Stimulated activated CD4-positive, alpha-beta T cell treated with anti-CD3 and anti-CD28 coated beads, Interleukin-12 subunit alpha, Interleukin-12 subunit beta, amount 100 ng/mL, for 24 hours (primary cell): ENCODE data around the gene CDH19.
"Not testable (repeated sequence)": the region's sequence is repeated elsewhere in the genome, so short reads cannot be mapped to it uniquely, and the experiment has no call there.

Experiments used
- DNase-seq, 2 experiments: peaks; one replicate each; pipeline ENCODE4 v3.0.0-alpha.2; 2020; ENCODE audit warnings: low read depth in 2 of 2

CDH19 gene

DNA sequence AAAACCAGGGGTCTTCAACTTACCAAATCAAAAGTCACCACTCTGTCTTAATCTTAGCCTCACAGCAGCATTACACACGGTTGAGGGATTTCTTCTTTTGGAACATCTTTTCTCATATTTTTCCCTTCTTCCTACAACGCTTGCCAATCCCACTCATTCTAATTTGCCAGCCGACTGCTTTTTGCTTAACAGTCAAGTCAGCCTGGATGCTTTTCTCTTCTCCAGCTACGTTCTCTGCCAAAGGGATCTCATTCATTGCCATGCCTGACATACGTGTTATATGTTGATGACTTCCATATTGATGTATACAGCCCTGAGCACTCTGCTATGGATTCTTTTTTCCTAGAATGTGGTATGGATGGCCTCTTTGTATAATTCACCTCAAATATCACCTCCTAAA lies 37.3 kb downstream of the CDH19 start:
- DNase-seq, result no peak

DNA sequence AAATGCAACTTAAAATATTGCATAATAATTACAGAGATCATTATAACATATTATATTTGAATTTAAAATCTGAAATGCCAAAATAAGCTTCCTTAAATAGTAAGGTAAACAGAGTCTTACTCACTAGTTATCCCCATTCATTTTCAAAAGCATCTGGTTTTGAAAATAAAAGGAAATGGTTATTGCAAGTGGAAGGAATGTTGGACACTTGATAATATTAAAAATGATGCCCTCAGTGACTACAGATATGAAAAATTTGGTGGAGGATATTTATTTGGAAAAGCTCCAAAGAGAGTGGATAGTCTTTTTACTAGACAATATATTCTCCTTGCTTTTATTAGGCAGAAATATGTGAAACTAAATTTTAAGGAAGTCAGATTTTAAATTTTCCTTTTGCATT lies 39.7 kb downstream of the CDH19 start:
- DNase-seq, result no peak

DNA sequence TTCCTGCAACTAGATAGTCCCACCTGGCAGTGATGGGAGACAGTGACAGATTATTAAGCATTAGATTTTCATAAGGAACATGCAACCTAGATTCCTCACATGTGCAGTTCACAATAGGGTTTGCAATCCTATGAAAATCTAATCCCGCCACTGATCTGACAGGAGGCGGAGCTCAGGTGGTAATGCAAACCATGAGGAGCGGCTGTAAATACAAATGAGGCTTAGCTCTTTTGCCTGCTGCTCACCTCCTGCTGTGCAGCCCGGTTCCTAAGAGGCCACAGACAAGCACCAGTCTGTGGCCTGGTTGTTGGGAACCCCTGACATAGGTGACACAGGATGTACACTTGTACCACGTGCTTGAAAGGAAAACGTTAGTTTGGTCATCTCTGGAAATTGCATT lies 41.6 kb downstream of the CDH19 start:
- no peak for DNase-seq

DNA sequence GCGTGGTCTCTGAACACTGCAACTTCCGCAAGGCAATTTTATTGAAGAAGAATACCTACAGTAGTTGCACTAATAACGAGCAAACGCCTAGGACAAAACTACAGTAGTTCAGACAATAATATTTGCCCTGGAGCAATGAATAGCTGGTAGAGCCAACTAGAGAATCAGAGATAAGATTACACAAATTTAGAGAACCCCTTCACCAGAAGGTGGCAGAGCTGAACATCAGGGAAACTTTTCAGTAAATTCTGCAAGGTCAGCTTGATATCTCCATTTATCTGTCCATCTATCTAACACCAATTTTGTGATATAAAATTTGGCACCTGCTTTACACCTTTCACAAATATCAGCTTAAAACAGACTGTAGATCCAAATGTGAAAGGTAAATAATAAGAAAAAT lies 43.8 kb downstream of the CDH19 start:
- DNase-seq, result no peak

DNA sequence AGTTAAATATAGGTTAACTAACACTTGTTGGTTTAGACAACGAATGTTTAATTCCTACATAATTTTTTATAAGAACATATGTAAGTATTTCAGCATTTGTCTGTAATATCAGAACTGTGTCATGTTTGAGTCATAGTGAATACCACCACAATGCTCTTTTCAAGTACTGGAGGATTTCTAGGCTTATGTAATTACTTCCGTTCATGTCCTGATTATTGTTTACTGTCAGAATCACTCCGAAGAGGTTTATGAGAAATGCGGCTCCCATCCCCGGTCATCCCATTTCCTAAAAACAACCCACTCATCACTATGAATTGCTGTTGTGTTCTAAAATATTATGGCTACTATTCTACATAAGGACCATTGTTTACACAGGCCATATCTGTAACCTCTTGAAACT lies 45.1 kb downstream of the CDH19 start:
- DNase-seq, result no peak

DNA sequence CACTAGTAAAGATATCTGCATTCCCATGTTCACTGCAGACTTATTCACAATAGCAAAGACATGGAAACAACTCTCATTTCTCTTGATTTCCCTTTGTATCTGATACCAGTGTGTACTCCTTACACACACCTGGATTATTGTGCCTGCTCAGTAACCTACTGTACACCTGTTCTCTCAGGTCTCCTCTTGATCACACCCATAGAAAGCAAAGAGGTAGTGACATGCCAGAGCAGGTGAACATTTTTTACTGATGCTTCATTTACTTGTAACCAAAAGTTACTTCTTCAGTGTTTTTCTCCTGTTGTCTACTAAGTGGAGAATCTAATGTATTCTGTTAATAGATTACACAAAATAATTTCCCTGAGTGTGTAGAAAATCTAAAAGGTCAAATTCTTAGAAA lies 46.8 kb downstream of the CDH19 start:
- DNase-seq, result no peak

DNA sequence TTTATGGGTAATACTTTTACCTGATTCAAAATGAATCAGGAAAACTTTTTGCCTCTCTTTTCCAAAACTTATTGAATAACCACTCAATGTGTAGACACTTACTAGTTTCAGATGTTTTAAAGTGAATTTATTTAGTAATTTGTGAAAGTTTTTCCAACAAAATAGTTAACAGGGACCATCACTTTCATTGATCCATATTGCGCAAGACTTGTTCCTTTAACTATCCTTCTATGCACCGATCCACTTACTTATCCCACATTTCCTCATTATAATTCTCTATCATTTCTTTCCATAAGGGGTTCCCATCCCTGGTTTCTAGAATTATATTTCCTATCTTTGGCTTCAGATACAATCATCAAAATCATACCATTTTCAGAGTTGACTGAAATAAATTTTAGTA lies 48.3 kb downstream of the CDH19 start:
- no peak for DNase-seq

DNA sequence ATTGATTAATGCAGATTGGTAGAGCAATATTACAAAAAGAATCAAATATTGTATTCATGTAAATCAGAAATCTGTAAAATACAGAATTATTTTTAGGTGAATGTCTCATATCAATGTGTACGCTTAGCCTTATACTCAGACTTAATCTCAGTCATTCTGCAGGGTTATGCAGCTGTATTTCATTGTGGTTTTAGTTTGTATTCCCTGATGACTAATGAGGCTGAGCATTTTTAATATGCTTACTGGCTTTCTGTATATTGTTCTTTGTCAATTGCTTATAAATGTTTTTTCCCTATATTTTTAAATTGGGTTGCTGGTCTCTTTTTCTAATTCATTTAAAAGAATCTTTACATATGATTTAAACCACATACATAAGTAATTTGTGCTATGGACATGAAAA lies 50.1 kb downstream of the CDH19 start:
- DNase-seq, result no peak

DNA sequence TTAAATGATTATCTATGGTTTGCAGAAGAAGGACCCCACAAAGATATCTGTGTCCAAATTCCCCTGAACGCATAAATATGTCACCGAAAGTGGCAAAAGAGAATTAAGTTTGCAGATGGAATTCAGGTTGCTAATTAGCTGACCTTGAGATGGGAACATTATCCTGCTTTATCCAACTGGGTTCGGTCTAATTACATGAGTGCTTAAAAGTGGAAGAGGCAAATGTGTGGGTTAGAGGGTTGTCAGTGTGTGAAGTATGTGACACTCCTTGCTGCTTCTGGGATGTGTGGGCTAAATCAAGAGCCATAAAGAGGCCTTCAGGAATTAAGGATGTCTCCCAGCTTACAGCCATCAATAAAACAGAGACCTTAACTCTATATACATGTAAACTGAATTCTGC lies 53.5 kb downstream of the CDH19 start:
- DNase-seq, result no peak

DNA sequence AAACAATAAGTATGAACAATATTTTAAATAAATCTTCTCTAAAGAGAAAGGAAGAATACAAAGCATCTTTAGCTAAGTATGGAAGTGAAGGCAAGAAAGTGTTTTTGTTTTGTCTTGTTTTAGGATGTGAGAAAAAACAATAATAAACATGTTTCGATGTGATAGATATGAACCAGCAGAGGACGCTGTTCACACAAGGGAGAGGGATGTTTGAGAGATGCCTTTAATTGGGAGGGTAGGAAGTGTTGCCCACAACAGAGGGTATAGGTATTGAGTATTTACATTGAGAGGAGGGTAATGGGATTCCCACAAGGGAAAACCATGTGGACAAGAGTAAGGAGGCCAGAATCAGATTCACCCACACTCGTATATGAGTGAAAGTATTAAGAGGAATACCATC lies 55.1 kb downstream of the CDH19 start:
- DNase-seq, result no peak

DNA sequence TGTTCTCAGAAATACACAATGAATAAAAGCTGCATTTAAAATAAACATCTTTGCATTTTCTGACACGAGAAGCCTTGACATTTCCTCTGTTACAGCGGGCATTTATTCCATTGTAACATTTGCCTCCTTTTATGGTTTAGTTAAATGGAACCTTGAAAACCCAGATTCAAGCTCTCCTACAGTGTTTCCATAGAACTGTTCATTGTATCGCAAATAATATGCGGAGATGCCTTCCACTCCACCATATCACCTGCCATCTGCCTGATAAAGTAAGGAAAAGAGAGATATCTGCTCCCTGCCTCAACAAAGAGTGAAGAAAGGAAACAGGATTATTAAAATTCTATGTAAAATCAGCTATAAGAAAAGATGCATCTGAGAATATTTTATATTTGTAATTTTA lies 69.8 kb downstream of the CDH19 start:
- no peak for DNase-seq

DNA sequence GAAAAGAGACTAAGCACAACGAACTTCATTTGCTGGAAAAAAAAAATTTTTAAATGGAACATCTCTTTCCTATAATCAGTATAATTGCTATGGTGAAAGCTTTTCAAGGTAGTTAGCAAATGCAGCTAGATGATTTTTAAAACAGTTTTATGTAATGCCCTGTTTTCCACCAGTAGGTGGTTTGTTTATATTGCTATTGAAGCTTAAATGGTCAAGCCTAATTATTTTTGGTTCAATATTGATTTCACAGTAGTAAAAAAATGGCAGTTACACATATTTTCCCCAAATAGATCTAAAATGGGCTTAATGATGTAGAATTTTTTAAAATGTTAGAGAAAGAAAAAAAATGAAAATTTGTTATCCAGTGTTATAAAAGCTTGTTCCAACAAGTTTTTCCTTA lies 70.2 kb downstream of the CDH19 start:
- no peak for DNase-seq

DNA sequence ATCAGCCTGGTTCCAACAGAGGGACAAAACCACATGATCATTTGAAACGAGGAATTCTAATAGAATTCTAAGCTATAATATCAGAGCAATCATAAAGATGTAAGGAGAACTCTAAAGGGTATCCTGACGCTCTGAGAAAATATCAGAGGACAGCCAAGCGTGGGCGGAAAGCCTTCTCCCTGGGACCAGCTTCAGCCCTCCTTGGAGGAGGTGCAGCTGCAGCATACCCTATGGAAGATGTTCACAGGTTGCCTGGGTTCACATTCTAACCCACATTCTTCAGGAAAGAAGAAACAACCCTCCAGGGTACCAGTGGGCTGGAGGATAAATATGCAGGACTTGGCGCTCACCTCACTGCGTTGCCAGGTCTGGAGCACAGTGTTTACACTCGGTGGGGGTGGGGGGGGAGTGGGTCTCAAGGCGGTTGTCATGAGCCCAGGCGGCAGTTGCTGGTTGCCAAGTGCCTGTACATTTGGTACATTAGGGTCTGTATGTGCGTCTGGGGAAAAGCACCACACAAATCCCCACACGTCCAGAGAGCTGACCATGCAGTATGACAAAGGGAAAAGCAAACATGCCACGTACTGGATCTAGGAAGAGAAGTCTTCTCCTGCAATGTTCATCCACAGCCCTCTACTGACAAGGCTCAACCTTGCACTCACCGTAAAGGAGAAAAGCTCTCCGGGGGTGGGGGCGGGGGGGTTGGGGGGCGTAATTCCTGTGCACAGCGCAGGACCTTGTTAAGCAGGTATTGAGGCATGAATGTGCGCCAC lies 80.5 kb downstream of the CDH19 start:
- no peak for DNase-seq

DNA sequence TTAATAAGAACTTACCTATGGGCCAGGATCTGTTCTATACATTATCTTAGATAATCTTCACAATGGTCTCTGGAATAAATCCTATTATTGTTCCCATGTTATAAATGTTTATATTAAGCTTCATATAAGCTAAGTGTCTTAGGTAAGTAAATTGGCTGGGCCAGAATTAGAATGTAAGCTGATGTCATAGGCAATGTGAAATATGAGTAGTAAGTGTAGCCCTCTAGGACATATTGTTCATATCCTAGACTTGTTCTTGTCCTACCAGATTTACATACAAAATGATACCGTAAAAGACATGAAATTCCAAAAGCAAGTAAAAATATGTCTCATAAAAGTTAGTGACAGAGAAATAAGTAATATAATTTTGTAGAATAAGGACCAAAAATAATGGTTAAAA lies 89.9 kb downstream of the CDH19 start:
- no peak for DNase-seq

DNA sequence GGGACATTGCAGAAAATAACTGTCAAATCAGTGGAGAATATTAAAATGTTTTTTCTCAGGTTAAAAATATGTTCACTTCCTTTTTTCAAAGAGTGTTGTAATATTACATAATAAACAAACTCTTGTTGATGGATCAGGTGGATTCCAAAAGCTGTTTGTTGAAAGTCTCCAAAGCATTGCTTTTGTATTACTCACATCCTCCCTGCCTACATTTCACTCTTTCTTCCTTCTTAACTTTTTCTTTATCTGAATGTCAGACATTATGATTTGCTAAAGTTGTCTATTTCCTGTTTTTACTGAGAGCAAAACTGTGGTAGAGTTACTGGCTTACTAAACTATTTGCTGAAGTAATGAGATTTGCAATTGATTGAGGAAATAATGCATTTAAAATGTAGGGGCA lies 92.1 kb downstream of the CDH19 start:
- DNase-seq, result no peak

DNA sequence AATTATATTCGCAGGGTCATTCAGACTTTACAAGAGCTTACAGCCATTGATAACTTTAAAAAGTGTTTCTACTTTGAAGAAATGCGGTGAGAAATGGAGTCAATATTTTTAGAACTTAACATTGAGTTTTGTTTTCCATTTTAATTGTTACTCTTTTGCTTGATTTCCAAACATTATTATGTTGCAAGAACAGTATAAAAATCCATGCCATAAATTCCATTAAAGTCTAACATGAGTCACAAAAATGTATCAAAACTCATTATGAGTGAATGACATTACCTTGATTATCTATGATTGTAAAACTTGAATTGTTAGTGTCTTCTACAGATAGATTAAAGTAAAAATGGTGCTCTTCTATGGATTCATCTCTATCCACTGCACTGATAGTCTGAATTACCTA lies 92.6 kb downstream of the CDH19 start:
- no peak for DNase-seq

DNA sequence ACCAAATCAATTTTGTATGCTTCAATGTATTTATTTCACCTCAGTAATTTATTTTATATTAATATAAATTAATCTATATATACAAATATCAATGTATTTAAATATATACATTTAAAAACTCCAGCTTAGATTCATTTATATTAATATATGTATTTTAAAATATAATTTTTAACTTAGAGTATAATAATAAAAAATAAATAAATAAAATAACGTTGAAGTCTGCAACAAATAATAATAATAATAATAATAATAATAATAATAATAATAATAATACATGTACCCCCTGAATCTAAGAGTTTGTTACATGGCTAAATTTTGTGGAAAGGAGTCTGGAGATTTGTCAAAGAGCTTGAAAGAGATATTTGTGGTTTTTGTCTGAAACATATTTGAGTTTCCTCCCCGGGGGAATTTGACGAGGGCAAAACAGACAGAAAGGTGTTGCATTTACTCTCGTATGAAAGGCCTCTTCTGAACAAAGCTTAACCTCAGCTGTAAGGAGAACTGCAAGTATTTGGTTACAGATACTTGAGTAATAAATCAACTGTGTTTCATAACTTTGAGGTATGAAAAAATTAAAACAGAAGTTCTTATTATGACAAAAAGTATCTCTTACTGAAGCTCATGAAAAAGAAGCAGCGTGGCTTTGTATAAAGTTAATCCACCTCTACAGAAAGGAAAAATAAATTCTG lies 93.4 kb downstream of the CDH19 start:
- DNase-seq, result no peak

DNA sequence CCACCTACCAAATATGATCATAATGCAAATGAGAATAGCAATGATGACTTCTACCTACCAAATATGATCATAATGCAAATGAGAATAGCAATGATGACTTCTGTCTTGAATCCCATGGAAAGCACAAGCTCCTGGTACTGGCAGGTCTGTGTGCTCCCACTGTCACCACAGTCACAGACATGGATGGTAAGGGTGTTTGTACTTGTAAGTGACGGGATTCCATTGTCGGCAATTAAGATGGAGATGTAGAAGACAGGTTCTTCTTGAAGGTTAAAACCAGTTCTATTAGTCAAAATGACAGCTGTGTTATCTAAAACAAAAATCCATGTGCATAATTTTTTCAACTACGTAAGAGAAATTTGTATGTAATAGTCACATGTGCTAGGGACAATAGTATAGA lies 95.0 kb downstream of the CDH19 start:
- DNase-seq, result no peak

DNA sequence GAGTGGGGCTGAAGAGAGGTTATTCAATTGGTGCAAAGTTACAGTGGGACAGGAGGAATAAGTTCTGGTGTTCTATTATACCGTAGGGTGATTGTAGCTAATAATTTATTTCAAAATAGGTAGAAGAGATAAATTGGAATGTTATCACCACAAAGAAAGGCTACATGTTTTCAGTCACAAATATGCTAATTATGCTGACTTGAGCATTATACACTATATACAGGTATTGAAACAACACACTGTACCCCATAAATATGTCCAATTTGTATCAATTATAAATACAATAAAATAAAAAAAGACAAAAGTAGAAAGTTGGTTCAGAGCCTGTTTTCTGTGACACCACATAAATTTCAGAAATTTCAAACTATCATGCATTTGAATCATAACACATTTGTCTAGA lies 97.7 kb downstream of the CDH19 start:
- no peak for DNase-seq

DNA sequence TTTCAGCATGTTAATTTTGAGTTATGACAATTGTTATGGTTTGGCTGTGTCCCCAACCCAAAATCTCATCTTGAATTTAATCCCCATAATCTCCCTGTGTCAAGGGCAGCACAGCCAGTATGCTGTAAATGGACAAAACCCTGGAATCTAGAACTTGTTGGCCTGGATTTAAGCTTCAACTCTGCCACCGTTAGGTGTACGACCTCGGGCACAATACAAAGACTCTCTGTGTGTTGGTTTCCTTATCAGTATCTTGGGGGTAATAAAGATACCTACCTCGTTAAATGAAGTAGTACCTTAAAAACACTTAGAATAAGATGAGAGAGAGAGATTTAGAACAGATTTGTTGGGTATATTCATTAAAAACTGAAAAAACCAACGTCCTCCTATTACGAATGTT lies 106.5 kb downstream of the CDH19 start:
- DNase-seq, result no peak

DNA sequence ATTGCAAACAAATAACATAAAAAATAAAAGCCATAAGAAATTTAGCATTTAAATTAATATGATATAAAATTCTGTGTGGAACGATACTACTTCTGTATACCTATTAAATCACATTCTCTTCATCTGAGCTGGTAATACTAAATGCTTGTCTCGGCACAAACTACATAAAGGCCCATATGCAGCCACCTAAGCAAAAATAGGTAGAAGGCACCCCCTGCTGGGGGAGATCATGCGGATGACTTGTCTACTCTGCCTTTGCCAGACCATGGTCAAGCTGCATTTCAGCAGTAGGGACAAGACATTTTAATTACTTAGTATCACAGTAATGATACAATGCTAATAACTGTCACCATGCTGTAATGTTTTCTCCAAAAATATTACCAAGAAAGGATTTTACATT lies 108.0 kb downstream of the CDH19 start:
- peak in 1 of 2 experiments; percentile 1 for DNase-seq

DNA sequence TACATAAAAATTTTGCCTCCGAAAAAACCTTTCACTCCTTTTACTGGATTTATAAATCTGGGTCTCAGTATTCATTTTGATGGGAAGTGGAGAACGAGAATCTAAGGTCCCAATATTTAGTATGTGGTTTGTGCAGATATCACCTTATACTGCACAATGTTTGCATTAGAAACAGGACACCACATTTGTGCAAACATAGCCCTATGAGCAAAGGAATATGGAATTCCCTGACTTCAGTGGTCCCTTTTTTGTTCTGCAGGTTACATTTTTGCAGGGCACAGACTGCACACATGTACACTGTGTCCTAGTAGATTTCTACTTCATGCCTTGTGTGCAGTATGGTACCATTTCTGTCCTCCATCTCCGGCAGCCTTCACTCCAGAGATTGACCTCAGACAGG lies 130.0 kb downstream of the CDH19 start:
- DNase-seq, result no peak

DNA sequence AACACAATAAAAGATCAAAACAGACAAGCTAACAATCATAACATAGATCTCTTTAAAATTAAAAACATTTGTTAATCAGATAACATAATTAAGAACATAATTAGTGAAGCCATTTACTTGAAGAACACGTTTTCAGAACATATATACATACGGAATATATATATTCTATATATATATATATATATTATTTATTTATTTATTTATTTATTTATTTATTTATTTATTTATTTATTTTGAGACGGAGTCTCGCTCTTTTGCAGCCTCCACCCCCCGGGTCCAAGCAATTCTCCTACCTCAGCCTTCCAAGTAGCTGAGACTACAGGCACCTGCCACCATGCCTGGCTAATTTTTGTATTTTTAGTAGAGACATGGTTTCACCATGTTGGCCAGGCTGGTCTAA lies 137.7 kb downstream of the CDH19 start:
- not testable (repeated sequence) for DNase-seq

DNA sequence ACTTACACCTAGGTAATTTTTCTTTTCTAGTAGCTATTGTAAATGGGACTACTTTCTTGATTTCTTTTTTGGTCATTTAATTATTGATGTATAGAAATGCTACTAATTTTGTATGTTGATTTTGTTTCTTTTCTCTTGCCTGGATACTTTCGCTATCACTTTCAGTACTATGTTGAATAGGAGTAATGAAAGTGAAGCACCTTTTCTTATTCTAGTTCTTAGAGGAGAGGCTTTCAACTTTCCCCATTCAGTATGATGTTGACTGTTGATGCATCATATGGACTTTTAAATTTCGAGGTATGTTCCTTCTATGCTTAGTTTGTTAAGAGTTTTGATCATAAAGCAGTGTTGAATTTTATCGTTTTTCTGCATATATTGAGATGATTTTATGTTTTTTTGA lies 142.5 kb downstream of the CDH19 start:
- DNase-seq, result no peak
